ENCODE data around the gene ULK2.

GRCh38 chr17:19769946-19770652, 97.6 kb downstream of the ULK2 start:
- TF ChIP-seq CTCF (conservative IDR thresholded peaks at IDR 0.05) (no peak), ZFX (IDR thresholded peaks at IDR 0.05) (no peak)
